ENCODE data around the gene PRR36. TPM values are rescaled to one million over a fixed set of nuclear protein-coding genes. Genes with fewer than 3 reads are reported as not detected.

PRR36 gene
- total and polyA plus RNA-seq, 10 donors, result 0.02 to 0.43 (median 0.09) TPM; not detected in 3

DNA sequence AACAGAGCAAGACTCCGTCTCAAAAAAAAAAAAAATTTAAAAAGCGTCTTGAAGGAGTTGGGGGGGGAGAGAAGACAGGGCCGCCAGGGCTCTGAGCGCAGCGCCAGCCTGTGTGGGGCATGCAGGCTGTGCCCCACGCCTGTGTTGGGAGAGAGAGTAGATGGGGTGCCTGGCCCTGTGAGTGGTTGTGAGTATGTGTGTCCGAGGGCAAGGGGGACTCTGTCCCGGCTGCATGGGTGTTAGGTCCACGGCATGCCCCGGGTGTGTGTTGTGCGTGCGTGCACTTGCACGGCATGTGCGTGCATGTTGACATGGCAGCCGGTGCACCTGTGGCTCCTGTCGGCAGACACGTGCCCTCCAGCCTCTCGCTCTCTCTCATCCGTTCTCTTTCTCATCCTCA is 32.9 kb upstream of the PRR36 start:
- intact Hi-C loops (cut with DNase I; ENCODE audit: low total_unique reads), result no loop called here
- peaks cover 14 to 85% (median 53%) of the 10 kb centered on the region in 6 donors for H3K4me1 ChIP-seq
- WGBS, 5 donors, result 92 to 96% (median 93%) methylated on average over 19 of the region's 19 CpGs
- no peak overlapping the region for H3K4me3 ChIP-seq
- DNase-seq, result peak; percentile 78
- no peaks in the 10 kb centered on the region for H3K27me3 ChIP-seq (replicated peaks in 1 of 7)
- peaks cover 0 to 72% (median 36%) of the 10 kb centered on the region in 6 donors for H3K36me3 ChIP-seq
- no peak overlapping the region for H3K27ac ChIP-seq
- H3K9me3 ChIP-seq, result no peaks in the 10 kb centered on the region
- peak in 2 of 3 donors; percentile 44 to 71 for TF ChIP-seq POLR2AphosphoS5 (IDR thresholded peaks at IDR 0.05)
- no peak for TF ChIP-seq POLR2A (IDR thresholded peaks at IDR 0.05)

DNA sequence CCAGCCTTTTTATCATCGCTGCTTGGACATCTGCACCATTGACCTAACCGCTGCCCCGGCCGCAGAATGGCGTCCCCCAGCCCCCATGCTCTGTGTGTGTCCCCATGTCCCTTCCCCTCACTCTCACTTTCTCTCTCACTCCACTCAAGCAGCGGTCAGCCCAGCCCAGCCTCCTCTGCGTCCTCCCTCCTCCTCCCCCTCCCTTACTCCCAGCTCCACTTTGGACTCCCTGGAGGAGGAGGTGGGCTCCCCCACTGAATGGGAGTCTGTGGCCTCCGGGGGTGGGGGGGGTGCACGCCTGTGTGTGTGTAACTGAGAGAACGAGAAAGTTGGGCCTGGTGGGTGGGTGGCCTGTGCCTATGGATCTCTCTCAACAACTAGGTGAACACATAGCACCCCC is 31.7 kb upstream of the PRR36 start:
- no peak for TF ChIP-seq POLR2A (IDR thresholded peaks at IDR 0.05)
- TF ChIP-seq POLR2AphosphoS5 (IDR thresholded peaks at IDR 0.05), result no peak
- TF ChIP-seq, protein P1, sequence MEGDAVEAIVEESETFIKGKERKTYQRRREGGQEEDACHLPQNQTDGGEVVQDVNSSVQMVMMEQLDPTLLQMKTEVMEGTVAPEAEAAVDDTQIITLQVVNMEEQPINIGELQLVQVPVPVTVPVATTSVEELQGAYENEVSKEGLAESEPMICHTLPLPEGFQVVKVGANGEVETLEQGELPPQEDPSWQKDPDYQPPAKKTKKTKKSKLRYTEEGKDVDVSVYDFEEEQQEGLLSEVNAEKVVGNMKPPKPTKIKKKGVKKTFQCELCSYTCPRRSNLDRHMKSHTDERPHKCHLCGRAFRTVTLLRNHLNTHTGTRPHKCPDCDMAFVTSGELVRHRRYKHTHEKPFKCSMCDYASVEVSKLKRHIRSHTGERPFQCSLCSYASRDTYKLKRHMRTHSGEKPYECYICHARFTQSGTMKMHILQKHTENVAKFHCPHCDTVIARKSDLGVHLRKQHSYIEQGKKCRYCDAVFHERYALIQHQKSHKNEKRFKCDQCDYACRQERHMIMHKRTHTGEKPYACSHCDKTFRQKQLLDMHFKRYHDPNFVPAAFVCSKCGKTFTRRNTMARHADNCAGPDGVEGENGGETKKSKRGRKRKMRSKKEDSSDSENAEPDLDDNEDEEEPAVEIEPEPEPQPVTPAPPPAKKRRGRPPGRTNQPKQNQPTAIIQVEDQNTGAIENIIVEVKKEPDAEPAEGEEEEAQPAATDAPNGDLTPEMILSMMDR (IDR thresholded peaks at IDR 0.05 in 8 of 11, conservative IDR thresholded peaks at IDR 0.05 in 3 of 11), result no peak
- DNase-seq, result peak; percentile 75
- WGBS, 5 donors, result 87 to 96% (median 91%) methylated on average over 10 of the region's 10 CpGs

DNA sequence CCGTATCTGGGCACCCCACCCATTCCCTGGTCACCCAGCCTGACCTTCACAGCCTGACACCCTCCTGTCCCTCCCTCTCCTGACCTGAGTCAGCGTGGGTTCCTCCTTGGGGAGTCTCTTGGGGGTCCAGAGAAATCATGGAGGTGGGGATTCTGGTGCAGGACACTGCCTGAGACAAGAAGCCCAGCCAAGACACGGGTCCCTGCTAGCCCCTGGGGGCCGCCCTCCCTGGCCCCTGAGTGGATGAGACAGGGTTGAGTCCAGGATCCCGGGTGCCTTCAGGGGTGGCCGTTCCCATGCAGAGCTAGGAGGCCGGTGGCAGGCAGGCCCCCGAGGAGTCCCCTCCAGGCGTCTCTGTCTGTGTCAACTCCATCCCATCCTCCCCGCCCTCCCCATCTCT is 31.1 kb upstream of the PRR36 start:
- peak; percentile 81 for DNase-seq
- peak overlapping the region in 4 of 8 donors; percentile 72 to 89 (median 76) for H3K4me3 ChIP-seq
- intact Hi-C loops (cut with DNase I; ENCODE audit: low total_unique reads), result no loop called here
- TF ChIP-seq POLR2AphosphoS5 (IDR thresholded peaks at IDR 0.05), result no peak
- no peak for TF ChIP-seq POLR2A (IDR thresholded peaks at IDR 0.05)
- TF ChIP-seq, protein P1 (IDR thresholded peaks at IDR 0.05 in 8 of 11, conservative IDR thresholded peaks at IDR 0.05 in 3 of 11), result no peak
- peak overlapping the region in 1 of 8 donors; percentile 94 for H3K27ac ChIP-seq
- H3K4me1 ChIP-seq, result peaks cover 14 to 67% (median 51%) of the 10 kb centered on the region in 6 donors
- peaks cover 0 to 54% (median 17%) of the 10 kb centered on the region in 6 donors for H3K36me3 ChIP-seq
- H3K9me3 ChIP-seq, result no peaks in the 10 kb centered on the region
- 75 to 85% (median 83%) methylated on average over 10 of the region's 10 CpGs for WGBS, 5 donors
- H3K27me3 ChIP-seq (replicated peaks in 1 of 7), result peaks cover 0 to 4% (median 0%) of the 10 kb centered on the region in 7 donors

More for the DNA sequence above, 31.7 kb upstream of the PRR36 start:
- Histone ChIP-seq H3K27ac (no peak overlapping the region), H3K4me3 (no peak overlapping the region), H3K36me3 (peaks cover 0 to 60% (median 23%) of the 10 kb centered on the region in 6 donors), H3K9me3 (no peaks in the 10 kb centered on the region), H3K4me1 (peaks cover 14 to 72% (median 51%) of the 10 kb centered on the region in 6 donors), H3K27me3 (replicated peaks in 1 of 7) (no peaks in the 10 kb centered on the region)
- intact Hi-C loops (cut with DNase I; ENCODE audit: low total_unique reads), result no loop called here

DNA sequence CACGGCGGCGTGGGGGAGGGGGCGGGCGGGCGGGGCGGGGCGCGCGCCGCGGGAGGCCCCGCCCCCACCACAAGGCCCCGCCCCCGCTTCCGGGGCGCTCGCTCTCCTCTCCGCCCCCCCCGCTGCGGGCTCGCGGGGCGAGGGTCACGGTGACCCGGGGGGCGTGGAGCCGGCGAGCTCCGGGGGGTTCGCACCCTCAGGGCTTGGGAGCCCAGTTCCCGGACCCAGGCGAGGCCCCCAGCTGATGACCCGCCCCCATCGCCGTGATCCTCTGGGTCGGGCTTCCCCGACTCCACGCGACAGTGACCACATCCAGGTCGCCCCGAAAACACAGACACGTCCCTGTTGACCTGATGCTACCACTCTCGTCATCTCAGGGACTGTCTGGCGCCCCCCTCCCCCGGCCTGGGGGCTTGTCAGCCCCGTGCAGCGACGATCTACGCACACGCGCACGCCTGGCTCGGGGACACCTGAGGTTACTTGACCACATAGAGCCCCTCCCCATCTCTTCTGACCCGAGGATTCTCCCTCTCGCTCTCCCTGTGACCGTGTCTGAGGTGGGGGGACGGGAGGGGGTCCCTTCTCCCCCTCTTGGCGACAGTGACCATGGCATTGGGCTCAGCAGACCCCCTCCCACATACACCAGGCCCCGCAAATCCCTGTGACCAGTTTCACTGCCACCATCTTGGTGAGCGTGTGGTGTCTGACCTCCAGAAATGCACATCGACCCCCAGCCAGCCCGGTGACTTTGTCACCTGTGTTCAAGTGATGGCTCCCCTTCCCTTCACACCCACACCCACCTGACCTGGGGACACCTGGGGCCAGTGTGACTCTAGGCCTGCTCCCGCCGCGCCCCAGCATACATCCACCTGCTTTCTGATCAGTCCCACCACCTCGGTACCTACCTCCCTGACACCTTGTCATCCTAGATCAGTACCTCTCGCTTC is 30.2 kb upstream of the PRR36 start:
- Histone ChIP-seq H3K9me3 (no peaks in the 10 kb centered on the region), H3K27me3 (replicated peaks in 1 of 7) (peaks cover 0 to 13% (median 0%) of the 10 kb centered on the region in 7 donors), H3K4me3 (peak overlapping the region; percentile 55 to 89 (median 74)), H3K27ac (peak overlapping the region; percentile 76 to 95 (median 92)), H3K4me1 (peaks cover 14 to 64% (median 51%) of the 10 kb centered on the region in 6 donors), H3K36me3 (peaks cover 0 to 45% (median 10%) of the 10 kb centered on the region in 6 donors)
- intact Hi-C loops (cut with DNase I; ENCODE audit: low total_unique reads), result no loop called here
- TF ChIP-seq POLR2A (IDR thresholded peaks at IDR 0.05), result no peak
- DNase-seq, result peak; percentile 94
- 12 to 46% (median 16%) methylated on average over 13 to 68 of the region's 68 CpGs for WGBS, 5 donors
